ENCODE measurements around the gene MRPL17.

DNA sequence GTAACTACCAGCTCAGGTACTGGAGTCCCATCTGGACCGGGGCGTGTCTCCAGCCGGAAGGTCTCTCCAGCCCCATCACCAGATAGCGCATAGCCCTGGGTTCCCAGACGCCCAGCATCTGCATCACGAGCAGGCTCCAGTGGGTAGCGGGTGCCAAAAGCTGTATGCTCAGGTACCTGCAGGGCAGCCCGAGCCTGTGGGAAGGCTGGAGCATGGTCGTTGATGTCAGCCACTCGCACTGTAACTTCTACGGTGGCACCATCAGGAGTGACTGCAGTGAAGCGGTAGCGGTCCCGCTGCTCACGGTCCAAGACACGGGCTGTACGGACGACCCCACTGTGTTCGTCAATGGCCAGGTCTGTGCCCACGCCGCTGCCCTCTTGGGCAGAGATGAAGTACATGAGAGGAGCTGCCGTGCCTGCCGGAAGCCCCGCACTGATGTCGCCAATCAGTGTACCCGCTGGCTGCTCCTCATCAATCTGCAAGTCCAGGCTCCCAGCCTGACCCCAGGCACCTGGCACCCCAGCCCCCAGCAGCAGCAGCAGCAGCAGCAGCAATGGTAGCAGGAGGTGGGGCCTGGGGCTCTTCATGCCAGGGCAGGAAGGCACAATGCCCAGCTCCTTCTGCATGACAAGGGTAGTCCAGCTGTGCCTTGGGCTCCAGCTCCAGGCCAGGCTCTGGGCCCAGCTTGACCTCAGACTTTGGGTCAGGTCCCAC, 42.0 kb downstream of the MRPL17 start:
- TF ChIP-seq REST (IDR thresholded peaks at IDR 0.05; ENCODE audit: borderline replicate concordance): no peak
- no peak for TF ChIP-seq MXI1 (conservative IDR thresholded peaks at IDR 0.05; ENCODE audit: poor library complexity, severe bottlenecking)
- TF ChIP-seq SMC3 (conservative IDR thresholded peaks at IDR 0.05; ENCODE audit: poor library complexity): no peak
- TF ChIP-seq, protein P1, sequence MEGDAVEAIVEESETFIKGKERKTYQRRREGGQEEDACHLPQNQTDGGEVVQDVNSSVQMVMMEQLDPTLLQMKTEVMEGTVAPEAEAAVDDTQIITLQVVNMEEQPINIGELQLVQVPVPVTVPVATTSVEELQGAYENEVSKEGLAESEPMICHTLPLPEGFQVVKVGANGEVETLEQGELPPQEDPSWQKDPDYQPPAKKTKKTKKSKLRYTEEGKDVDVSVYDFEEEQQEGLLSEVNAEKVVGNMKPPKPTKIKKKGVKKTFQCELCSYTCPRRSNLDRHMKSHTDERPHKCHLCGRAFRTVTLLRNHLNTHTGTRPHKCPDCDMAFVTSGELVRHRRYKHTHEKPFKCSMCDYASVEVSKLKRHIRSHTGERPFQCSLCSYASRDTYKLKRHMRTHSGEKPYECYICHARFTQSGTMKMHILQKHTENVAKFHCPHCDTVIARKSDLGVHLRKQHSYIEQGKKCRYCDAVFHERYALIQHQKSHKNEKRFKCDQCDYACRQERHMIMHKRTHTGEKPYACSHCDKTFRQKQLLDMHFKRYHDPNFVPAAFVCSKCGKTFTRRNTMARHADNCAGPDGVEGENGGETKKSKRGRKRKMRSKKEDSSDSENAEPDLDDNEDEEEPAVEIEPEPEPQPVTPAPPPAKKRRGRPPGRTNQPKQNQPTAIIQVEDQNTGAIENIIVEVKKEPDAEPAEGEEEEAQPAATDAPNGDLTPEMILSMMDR (IDR thresholded peaks at IDR 0.05; ENCODE audit: poor library complexity, severe bottlenecking): no peak
- TF ChIP-seq EZH2 (IDR thresholded peaks at IDR 0.05; ENCODE audit: borderline replicate concordance, insufficient read depth, low read length, poor library complexity, severe bottlenecking): no peak
- TF ChIP-seq POLR2AphosphoS5 (IDR thresholded peaks at IDR 0.05): no peak
- TF ChIP-seq TAF1 (IDR thresholded peaks at IDR 0.05; ENCODE audit: low read depth): no peak
